HCT116 (cell line): ENCODE measurements around the gene DCTN3. TPM values are rescaled to one million over a fixed set of nuclear protein-coding genes. Genes with fewer than 3 reads are reported as not detected.
A peak's percentile ranks its signal among the peaks of the same experiment; 100 is the strongest.

ENCODE experiments used
- ATAC-seq: fragments of 200-7000 bp; cut with Tn5 transposase; 2 replicates; pipeline ENCODE4 v1.9.1; 2020; ENCODE audit warnings: mild to moderate bottlenecking, moderate library complexity
- BruUV-seq: library from RNA; stranded (reverse); fragments of 400-500 nt; replicated peaks from 2 replicates; lab custom pipeline; 2021; lab: Mats Ljungman, UMichigan
- CTCF ChIA-PET: fragments of 300-600 bp; sonication (Branson Sonifier 250); formaldehyde crosslinking; loops from one replicate; lab custom pipeline; 2021; ENCODE audit warnings: antibody characterized with exemption; lab: Charles Lee
- POLR2A ChIA-PET: fragments of 300-600, 350-600 bp; sonication (Branson Sonifier 250); formaldehyde crosslinking; loops from one replicate; lab custom pipeline; 2021; ENCODE audit warnings: antibody characterized with exemption; lab: Charles Lee
- RAD21 ChIA-PET, 2 experiments: fragments of 300-600 bp; sonication (Branson Sonifier 250); formaldehyde crosslinking; loops; one replicate each; lab custom pipeline; 2023; ENCODE audit warnings: low total read pairs in 2 of 2; ENCODE audit not compliant: uncharacterized antibody in 2 of 2, unreplicated experiment in 2 of 2, low non-redundant PET in 1 of 2; lab: Charles Lee
- DNase-seq: peaks from one replicate; pipeline ENCODE4 v3.0.0-alpha.2; 2010; ENCODE audit warnings: low read depth, low spot score
- H2AFZ ChIP-seq: fragments of 200-600 bp; shearing (Covaris generic), sonication (generic); 2 replicates; pipeline ENCODE4 v1.6.1; 2017; ENCODE audit warnings: low read depth, mixed run types, mixed read lengths, antibody characterized with exemption, low read length; ENCODE audit not compliant: poor library complexity, severe bottlenecking
- H3K27ac ChIP-seq: 2 replicates; pipeline ENCODE4 v1.5.1; 2012; ENCODE audit warnings: low read depth, low read length
- H3K27me3 ChIP-seq: fragments of 200-600 bp; sonication (generic); 2 replicates; pipeline ENCODE4 v1.6.1; 2016; ENCODE audit warnings: mixed run types, low read length, mixed read lengths; ENCODE audit not compliant: insufficient read depth
- H3K36me3 ChIP-seq, 2 experiments: fragments of 200-500 bp in 1 of 2; fragments of 200-600 bp in 1 of 2; sonication (Bioruptor generic) in 1 of 2; sonication (generic) in 1 of 2; 2 replicates each; pipeline versions ENCODE4 v1.5.1 to v1.6.1; 2014 to 2016; ENCODE audit warnings: low read length in 2 of 2, inconsistent platforms in 1 of 2, mixed read lengths in 1 of 2, mixed run types in 1 of 2; ENCODE audit not compliant: insufficient read depth in 2 of 2, control insufficient read depth in 1 of 2
- H3K4me1 ChIP-seq, 2 experiments: fragments of 200-600 bp in 1 of 2; sonication (generic) in 1 of 2; 2 replicates each; pipeline versions ENCODE4 v1.5.1 to v1.6.1; 2012 to 2017; ENCODE audit warnings: low read length in 2 of 2, inconsistent platforms in 1 of 2, mild to moderate bottlenecking in 1 of 2, mixed read lengths in 1 of 2, mixed run types in 1 of 2, moderate library complexity in 1 of 2; ENCODE audit not compliant: insufficient read depth in 2 of 2, control insufficient read depth in 1 of 2
- H3K4me2 ChIP-seq: fragments of 200-600 bp; sonication (generic); 2 replicates; pipeline ENCODE4 v1.6.1; 2017; ENCODE audit warnings: mixed run types, low read length, mixed read lengths
- H3K4me3 ChIP-seq, 2 experiments: fragments of 200-600 bp in 1 of 2; sonication (generic) in 1 of 2; replicated peaks in 1 of 2; 2 replicates each; pipeline ENCODE4 v1.5.1; 2011 to 2016; ENCODE audit warnings: low read length in 2 of 2, control low read depth in 1 of 2, low read depth in 1 of 2, mild to moderate bottlenecking in 1 of 2, mixed read lengths in 1 of 2, mixed run types in 1 of 2
- H3K79me2 ChIP-seq: fragments of 200-600 bp; sonication (generic); 2 replicates; pipeline ENCODE4 v1.6.1; 2017; ENCODE audit warnings: mild to moderate bottlenecking, mixed run types, low read length, moderate library complexity, mixed read lengths; ENCODE audit not compliant: insufficient read depth
- H3K9ac ChIP-seq: fragments of 200-600 bp; sonication (generic); 2 replicates; pipeline ENCODE4 v1.6.1; 2016; ENCODE audit warnings: low read length, mixed read lengths
- H3K9me2 ChIP-seq: fragments of 200-600 bp; sonication (generic), shearing (Covaris generic); 2 replicates; pipeline ENCODE4 v1.6.1; 2017; ENCODE audit warnings: mixed run types, mild to moderate bottlenecking, moderate library complexity; ENCODE audit not compliant: insufficient read depth
- H3K9me3 ChIP-seq, 2 experiments: fragments of 200-500 bp in 1 of 2; fragments of 200-600 bp in 1 of 2; sonication (Bioruptor generic) in 1 of 2; sonication (generic) in 1 of 2; 2 replicates each; pipeline ENCODE4 v1.6.1; 2014 to 2017; ENCODE audit warnings: low read length in 2 of 2, mixed read lengths in 2 of 2, inconsistent platforms in 1 of 2, low read depth in 1 of 2, mild to moderate bottlenecking in 1 of 2, mixed run types in 1 of 2, moderate library complexity in 1 of 2; ENCODE audit not compliant: control insufficient read depth in 1 of 2, insufficient read depth in 1 of 2
- H4K20me1 ChIP-seq: fragments of 200-600 bp; sonication (generic), shearing (Covaris generic); 2 replicates; pipeline ENCODE4 v1.6.1; 2017; ENCODE audit warnings: mixed run types, mild to moderate bottlenecking, moderate library complexity; ENCODE audit not compliant: insufficient read depth
- EGR1 ChIP-seq: IDR thresholded peaks from 2 replicates; pipeline ENCODE4 v1.6.1; 2012; ENCODE audit warnings: low read depth
- ELF1 ChIP-seq: IDR thresholded peaks from 2 replicates; pipeline ENCODE4 v1.6.1; 2012; ENCODE audit warnings: low read depth, borderline replicate concordance
- EZH2 ChIP-seq: fragments of 200-600 bp; sonication (generic); IDR thresholded peaks from 2 replicates; pipeline ENCODE4 v1.6.1; 2017; ENCODE audit warnings: antibody characterized with exemption, mixed run types
- JUND ChIP-seq: IDR thresholded peaks from 2 replicates; pipeline ENCODE4 v1.6.1; 2012
- MAX ChIP-seq: IDR thresholded peaks from 2 replicates; pipeline ENCODE4 v1.6.1; 2012
- POLR2A ChIP-seq: IDR thresholded peaks from 2 replicates; pipeline ENCODE4 v1.7.0; 2011; ENCODE audit warnings: borderline replicate concordance; ENCODE audit not compliant: insufficient read depth, insufficient read length; ENCODE audit errors: extremely low read depth
- POLR2AphosphoS5 ChIP-seq: IDR thresholded peaks from 2 replicates; pipeline ENCODE4 v1.6.1; 2011; ENCODE audit warnings: mild to moderate bottlenecking, low read depth, low read length, moderate library complexity
- SIN3A ChIP-seq: IDR thresholded peaks from 2 replicates; pipeline ENCODE4 v1.6.1; 2012; ENCODE audit warnings: low read depth
- YY1 ChIP-seq: IDR thresholded peaks from 2 replicates; pipeline ENCODE4 v1.6.1; 2011; ENCODE audit warnings: low read length, low read depth, moderate library complexity, mild to moderate bottlenecking; ENCODE audit not compliant: insufficient replicate concordance; ENCODE audit errors: extremely low read depth
- ZBTB33 ChIP-seq: IDR thresholded peaks from 2 replicates; pipeline ENCODE4 v1.6.1; 2011; ENCODE audit warnings: mild to moderate bottlenecking, low read length, moderate library complexity; ENCODE audit not compliant: insufficient replicate concordance; ENCODE audit errors: extremely low read depth
- ZFX ChIP-seq: fragments of 450-650 bp; IDR thresholded peaks from 2 replicates; pipeline ENCODE4 v1.6.1; 2017
- intact Hi-C: fragments of 100-400 bp; cut with micrococcal nuclease; formaldehyde crosslinking; loops from 2 replicates; pipeline ENCODE4 v1.10.0; 2022
- total RNA-seq: library from RNA; stranded (reverse); gene quantifications from one replicate; pipeline ENCODE4 v1.2.1, GENCODE V29; 2021; ENCODE audit not compliant: unreplicated experiment

Gene DCTN3
- total RNA-seq, 1 experiment from 2014 or later: 64.0 TPM

DNA sequence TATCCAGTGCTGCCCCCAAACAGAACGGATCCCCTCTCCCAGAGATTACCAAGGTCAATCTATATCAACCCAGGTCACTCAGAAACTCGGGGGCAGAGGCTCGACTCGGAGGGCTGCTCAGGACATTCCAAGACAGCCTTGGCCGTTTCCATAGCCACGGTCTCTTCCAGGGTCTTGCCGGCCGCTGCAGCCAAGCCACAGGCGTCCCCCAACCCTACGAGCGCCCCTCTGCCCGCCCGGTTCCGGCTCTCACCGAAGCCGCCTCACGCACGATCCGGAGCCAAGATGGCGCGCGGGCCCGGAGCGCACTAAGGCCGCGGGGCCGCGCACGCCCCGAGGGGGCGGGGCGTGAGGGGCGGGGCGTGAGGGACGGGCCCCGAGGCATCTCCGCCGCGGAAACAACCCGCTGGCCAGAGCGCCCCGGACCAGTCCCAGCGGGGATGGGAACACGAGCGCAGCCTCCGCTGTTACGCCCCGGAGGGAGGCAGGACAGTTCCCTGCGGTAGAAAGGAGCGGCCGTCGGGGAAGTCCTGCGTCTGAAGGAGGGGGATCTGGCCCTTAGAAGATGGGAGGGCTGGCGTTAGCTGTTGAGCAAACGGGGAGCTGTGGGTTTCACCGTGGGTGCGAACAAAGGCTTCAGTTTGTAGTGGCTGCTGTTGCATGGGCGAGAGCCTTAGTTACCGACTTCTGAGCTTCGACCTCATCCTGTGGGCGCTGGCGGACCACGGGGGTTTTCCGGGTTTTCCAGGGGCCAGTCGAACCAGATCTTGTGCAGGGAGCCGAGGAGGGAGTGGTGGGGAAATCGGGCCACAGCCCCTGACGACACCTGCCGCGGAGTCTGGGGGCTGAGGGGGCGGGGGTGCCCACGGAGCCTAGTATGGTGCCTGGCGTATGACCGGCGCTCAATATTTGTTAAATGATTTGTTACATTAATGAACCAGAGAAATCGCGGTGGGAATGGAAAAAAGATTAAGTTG, 8.2 kb downstream of the DCTN3 start, which contains the start of gene RPP25L:
Gene RPP25L, minus strand, starts transcription at position 287 of the 977 bp plus-strand sequence. CDS start 801 bp downstream, outside the sequence.
- H3K36me3 ChIP-seq: 0 out of 4 replicates have a peak, but pooled peaks cover 0 to 3% of the 10 kb centered on the region in 2 experiments
- CTCF ChIA-PET: interaction anchor here (0.9 to 1.0 kb wide), 4 partner anchors 8 to 208 kb away, joined by 3 to 6 read pairs (median 4); no protein-coding TSS in a partner anchor
- peak within 1 kb of the TSS; percentile 82 for H3K27ac ChIP-seq
- DNase-seq: peak; percentile 49
- peak within 1 kb of the TSS; percentile 91 for H3K4me2 ChIP-seq
- peaks cover 5 to 28% of the 10 kb centered on the region in 2 experiments for H3K4me1 ChIP-seq
- H3K27me3 ChIP-seq: no peaks in the 10 kb centered on the region
- TF ChIP-seq JUND (no peak), ZBTB33 (peak; percentile 45), SIN3A (peak; percentile 65), ELF1 (no peak), YY1 (peak; percentile 93), POLR2AphosphoS5 (peak; percentile 95), EGR1 (0 out of 2 replicates have a peak, but pooled peaks have one; percentile 18), MAX (peak; percentile 64), POLR2A (peak; percentile 87), ZFX (peak; percentile 58), EZH2 (no peak)
- TF ChIP-seq, all 23 proteins: peak for 8
- Histone ChIP-seq H3K9me3 (no peaks in the 10 kb centered on the region), H4K20me1 (no peaks in the 10 kb centered on the region), H3K4me3 (peak within 1 kb of the TSS; percentile 87 to 95), H3K79me2 (peaks cover 15% of the 10 kb centered on the region), H2AFZ (peak within 1 kb of the TSS; percentile 92), H3K9ac (peak within 1 kb of the TSS; percentile 90), H3K9me2 (no peaks in the 10 kb centered on the region)
- BruUV-seq: TSS peak; percentile 90
- ChIA-PET POLR2A (interaction anchor here (1.0 to 2.1 kb wide), 2 partner anchors 9 to 26 kb away, joined by 3 to 6 read pairs; partner anchors contain the start of gene SIGMAR1), RAD21 (no interaction called here)
- ATAC-seq: peak; percentile 89
- intact Hi-C loops: loop anchor here (1.0 to 2.0 kb wide), 2 partner anchors 22 to 53 kb away; no protein-coding TSS in a partner anchor
